OCI-LY7 (cell line): ENCODE measurements around the gene GAB3.
A peak's percentile ranks its signal among the peaks of the same experiment; 100 is the strongest.

Source experiments
- EZH2phosphoT487 ChIP-seq: fragments of 200-600 bp; sonication (generic); IDR thresholded peaks from 2 replicates; pipeline ENCODE4 v1.6.1; 2018; ENCODE audit warnings: low read depth, borderline replicate concordance, mild to moderate bottlenecking, mixed run types, antibody characterized with exemption, low read length, moderate library complexity, mixed read lengths
- TF ChIP-seq, protein P1 (sequence below): fragments of 200-600 bp; sonication (generic); conservative IDR thresholded peaks from 2 replicates; pipeline ENCODE4 v1.5.1; 2014; ENCODE audit warnings: mild to moderate bottlenecking, antibody characterized with exemption, low read length, moderate library complexity, mixed read lengths

GRCh38 chrX:154710309-154710708 is 40.6 kb downstream of the GAB3 start:
- TF ChIP-seq, protein P1, sequence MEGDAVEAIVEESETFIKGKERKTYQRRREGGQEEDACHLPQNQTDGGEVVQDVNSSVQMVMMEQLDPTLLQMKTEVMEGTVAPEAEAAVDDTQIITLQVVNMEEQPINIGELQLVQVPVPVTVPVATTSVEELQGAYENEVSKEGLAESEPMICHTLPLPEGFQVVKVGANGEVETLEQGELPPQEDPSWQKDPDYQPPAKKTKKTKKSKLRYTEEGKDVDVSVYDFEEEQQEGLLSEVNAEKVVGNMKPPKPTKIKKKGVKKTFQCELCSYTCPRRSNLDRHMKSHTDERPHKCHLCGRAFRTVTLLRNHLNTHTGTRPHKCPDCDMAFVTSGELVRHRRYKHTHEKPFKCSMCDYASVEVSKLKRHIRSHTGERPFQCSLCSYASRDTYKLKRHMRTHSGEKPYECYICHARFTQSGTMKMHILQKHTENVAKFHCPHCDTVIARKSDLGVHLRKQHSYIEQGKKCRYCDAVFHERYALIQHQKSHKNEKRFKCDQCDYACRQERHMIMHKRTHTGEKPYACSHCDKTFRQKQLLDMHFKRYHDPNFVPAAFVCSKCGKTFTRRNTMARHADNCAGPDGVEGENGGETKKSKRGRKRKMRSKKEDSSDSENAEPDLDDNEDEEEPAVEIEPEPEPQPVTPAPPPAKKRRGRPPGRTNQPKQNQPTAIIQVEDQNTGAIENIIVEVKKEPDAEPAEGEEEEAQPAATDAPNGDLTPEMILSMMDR = 0 out of 2 replicates have a peak, but pooled peaks have one; percentile 12
- TF ChIP-seq EZH2phosphoT487 = no peak
